ENCODE measurements around the gene IBTK. TPM values are rescaled to one million over a fixed set of nuclear protein-coding genes. Genes with fewer than 3 reads are reported as not detected.

Gene IBTK
- total RNA-seq, 1 experiment from 2014 or later: 17.1 TPM

DNA sequence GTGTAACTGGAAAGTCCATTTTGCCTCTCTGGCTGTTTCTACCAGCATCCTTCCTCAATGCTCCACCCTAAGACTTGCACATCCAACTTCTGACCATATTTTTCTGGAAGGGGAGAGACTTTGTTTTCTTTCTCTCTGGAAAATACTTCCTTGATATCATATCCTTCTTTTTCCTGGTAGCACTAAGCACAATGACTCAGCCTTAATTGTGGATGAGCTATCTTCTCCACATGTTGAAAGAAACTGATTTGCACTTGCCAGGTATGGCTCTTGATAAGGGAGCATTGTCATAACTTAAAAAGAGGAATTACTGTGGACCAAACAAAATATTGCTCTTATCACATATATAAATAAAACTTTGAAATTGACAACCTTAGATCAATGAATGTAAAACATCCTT lies 30.1 kb upstream of the IBTK start:
- Mint-ChIP-seq H3K27ac (no peak overlapping the region), H3K27me3 (ENCODE audit: low read depth) (peaks cover 1% of the 10 kb centered on the region; the same call in 1 of the 2 replicates), H3K36me3 (ENCODE audit: insufficient read depth in 1 of 3, low read depth in 3 of 3) (no peaks in the 10 kb centered on the region; a peak in 1 of 7 replicates), H3K4me1 (peaks cover 5 to 8% of the 10 kb centered on the region in 2 experiments; a peak in 3 of 4 replicates), H3K4me3 (no peak overlapping the region), H3K9me3 (peaks cover 0 to 2% of the 10 kb centered on the region in 2 experiments; a peak in 1 of 5 replicates)
- Histone ChIP-seq H2BK15ac (ENCODE audit: low read depth, low read length) (no peak overlapping the region), H3K4ac (ENCODE audit: low read depth, low read length) (no peak overlapping the region), H2BK12ac (ENCODE audit: insufficient read length, low read depth, low read length) (no peak overlapping the region), H3K56ac (ENCODE audit: insufficient read length, low read depth, low read length) (no peak overlapping the region), H4K20me1 (ENCODE audit: control insufficient read depth, insufficient read depth, insufficient read length) (no peaks in the 10 kb centered on the region), H2AK5ac (ENCODE audit: insufficient read length, low read length) (no peak overlapping the region), H3K4me1 (ENCODE audit: insufficient read depth, low read length) (no peaks in the 10 kb centered on the region), H2AFZ (ENCODE audit: low read length) (no peak overlapping the region), H4K91ac (ENCODE audit: insufficient read length, low read depth, low read length) (no peak overlapping the region), H3K27ac (ENCODE audit: insufficient read length, low read depth, low read length) (no peak overlapping the region), H3K23me2 (ENCODE audit: insufficient read length, low read depth, low read length, poor library complexity, severe bottlenecking) (peaks cover 2% of the 10 kb centered on the region), H3K18ac (ENCODE audit: insufficient read length, low read depth, low read length) (no peak overlapping the region), H3K23ac (ENCODE audit: insufficient read length, low read depth, low read length) (no peak overlapping the region), H3K9ac (ENCODE audit: extremely low read depth, insufficient read length, low read length) (no peak overlapping the region), H2BK20ac (ENCODE audit: low read depth, low read length, poor library complexity, severe bottlenecking) (no peak overlapping the region), H2BK5ac (ENCODE audit: insufficient read length, low read length) (no peak overlapping the region), H3T11ph (ENCODE audit: low read length) (no peak overlapping the region), H3K27me3 (ENCODE audit: insufficient read depth, low read length) (no peaks in the 10 kb centered on the region), H4K8ac (replicated peaks; ENCODE audit: insufficient read length, low read depth, low read length) (no peak overlapping the region), H2BK120ac (ENCODE audit: low read depth, low read length, poor library complexity, severe bottlenecking) (no peak overlapping the region), H3K79me1 (ENCODE audit: insufficient read depth, low read depth, low read length, poor library complexity, severe bottlenecking) (no peaks in the 10 kb centered on the region), H4K5ac (ENCODE audit: insufficient read length, low read depth, low read length) (no peak overlapping the region), H3K4me2 (ENCODE audit: insufficient read depth, insufficient read length, low read length) (no peak overlapping the region), H3K79me2 (ENCODE audit: insufficient read depth, low read length) (no peaks in the 10 kb centered on the region), H3K9me3 (ENCODE audit: control insufficient read depth, low read depth, low read length) (no peaks in the 10 kb centered on the region), H3K14ac (ENCODE audit: insufficient read depth, low read length) (no peak overlapping the region)
- no peak for DNase-seq
- TF ChIP-seq, protein P1, sequence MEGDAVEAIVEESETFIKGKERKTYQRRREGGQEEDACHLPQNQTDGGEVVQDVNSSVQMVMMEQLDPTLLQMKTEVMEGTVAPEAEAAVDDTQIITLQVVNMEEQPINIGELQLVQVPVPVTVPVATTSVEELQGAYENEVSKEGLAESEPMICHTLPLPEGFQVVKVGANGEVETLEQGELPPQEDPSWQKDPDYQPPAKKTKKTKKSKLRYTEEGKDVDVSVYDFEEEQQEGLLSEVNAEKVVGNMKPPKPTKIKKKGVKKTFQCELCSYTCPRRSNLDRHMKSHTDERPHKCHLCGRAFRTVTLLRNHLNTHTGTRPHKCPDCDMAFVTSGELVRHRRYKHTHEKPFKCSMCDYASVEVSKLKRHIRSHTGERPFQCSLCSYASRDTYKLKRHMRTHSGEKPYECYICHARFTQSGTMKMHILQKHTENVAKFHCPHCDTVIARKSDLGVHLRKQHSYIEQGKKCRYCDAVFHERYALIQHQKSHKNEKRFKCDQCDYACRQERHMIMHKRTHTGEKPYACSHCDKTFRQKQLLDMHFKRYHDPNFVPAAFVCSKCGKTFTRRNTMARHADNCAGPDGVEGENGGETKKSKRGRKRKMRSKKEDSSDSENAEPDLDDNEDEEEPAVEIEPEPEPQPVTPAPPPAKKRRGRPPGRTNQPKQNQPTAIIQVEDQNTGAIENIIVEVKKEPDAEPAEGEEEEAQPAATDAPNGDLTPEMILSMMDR (conservative IDR thresholded peaks at IDR 0.05): no peak

Measured in H9 (cell line).